ENCODE results near the gene KIF1A.

Gene KIF1A, protein sequence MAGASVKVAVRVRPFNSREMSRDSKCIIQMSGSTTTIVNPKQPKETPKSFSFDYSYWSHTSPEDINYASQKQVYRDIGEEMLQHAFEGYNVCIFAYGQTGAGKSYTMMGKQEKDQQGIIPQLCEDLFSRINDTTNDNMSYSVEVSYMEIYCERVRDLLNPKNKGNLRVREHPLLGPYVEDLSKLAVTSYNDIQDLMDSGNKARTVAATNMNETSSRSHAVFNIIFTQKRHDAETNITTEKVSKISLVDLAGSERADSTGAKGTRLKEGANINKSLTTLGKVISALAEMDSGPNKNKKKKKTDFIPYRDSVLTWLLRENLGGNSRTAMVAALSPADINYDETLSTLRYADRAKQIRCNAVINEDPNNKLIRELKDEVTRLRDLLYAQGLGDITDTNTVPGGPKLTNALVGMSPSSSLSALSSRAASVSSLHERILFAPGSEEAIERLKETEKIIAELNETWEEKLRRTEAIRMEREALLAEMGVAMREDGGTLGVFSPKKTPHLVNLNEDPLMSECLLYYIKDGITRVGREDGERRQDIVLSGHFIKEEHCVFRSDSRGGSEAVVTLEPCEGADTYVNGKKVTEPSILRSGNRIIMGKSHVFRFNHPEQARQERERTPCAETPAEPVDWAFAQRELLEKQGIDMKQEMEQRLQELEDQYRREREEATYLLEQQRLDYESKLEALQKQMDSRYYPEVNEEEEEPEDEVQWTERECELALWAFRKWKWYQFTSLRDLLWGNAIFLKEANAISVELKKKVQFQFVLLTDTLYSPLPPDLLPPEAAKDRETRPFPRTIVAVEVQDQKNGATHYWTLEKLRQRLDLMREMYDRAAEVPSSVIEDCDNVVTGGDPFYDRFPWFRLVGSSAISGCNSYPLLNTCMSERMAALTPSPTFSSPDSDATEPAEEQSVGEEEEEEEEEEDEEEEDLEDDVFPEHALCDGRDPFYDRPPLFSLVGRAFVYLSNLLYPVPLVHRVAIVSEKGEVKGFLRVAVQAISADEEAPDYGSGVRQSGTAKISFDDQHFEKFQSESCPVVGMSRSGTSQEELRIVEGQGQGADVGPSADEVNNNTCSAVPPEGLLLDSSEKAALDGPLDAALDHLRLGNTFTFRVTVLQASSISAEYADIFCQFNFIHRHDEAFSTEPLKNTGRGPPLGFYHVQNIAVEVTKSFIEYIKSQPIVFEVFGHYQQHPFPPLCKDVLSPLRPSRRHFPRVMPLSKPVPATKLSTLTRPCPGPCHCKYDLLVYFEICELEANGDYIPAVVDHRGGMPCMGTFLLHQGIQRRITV (N-terminal part only)

DNA sequence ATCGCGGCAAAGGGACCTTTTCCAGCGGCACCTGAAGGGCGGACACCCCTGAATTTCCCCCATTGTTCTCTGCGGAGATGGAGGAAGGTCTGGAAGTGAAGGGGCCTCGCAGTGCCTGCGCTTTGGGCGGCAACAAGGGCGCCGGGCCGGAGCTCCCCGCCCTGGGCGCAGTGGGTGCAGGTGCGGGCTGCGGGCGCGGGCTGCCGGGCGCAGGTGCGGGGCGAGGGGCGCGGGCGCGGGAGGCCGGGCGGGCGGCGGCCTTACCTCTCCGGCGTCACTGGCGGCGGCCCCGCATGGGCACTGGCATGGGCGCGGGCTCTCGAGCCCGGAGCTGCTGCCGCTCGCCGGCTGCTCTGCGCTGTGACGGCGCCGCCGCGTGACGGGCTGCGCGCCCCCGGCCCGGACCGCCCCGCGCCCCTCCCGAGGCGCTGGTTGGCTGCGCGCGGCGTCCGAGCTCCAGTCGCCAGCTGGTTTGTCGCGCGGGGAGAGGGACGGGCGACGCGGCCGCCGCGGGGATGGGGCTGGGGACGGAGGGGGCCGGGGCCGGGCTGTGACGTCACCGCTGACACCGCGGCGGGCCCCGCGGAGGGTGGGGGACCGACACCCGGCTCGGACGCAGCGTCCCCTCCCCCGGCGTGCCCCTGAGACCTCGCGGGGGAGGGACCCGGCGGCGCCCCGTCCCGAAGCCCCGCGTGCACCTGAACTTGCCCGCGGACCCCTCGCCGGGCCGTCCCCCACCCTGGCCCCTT, at the start of gene KIF1A:
Gene KIF1A, minus strand, starts transcription at position 362 of the 749 bp plus-strand sequence. CDS start 22,467 bp downstream, outside the sequence.
- DNase-seq, result peak; percentile 87 to 99 (median 98)

DNA sequence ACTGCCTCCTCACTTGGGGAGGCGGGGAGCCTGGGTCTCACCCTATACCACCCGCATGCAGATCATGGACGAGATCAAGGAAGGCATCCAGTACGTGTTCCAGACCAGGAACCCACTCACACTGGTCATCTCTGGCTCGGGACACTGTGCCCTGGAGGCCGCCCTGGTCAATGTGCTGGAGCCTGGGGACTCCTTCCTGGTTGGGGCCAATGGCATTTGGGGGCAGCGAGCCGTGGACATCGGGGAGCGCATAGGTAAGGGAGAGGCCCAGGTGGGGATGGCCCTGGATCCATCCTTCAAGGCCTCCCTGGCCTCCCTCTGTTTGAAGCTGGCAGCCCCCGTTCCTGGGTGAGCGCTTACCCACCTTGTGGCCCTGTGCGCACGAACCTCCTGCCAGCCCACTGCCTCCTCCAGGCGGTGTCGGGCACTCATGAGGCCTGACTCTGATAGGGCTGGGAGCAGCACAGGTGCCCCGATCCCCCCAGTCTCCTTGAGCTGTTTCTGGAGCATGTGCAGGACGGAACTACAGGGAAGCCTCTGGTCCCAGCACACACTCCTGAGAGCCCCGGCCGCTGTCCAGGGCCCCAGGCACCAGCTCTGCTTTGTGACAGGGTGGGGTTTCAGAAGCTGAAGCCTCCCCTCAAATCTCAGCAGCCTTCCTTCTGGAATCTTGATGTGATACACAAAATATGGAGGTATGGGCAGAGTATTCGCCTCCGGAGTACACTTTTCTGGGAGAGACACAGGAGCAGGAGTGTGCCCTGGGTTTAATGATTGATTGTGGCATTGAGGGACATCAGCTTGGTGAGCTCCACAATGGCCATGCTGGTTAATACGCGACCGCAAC, 49.3 kb upstream of the KIF1A start:
- DNase-seq, result no peak

DNA sequence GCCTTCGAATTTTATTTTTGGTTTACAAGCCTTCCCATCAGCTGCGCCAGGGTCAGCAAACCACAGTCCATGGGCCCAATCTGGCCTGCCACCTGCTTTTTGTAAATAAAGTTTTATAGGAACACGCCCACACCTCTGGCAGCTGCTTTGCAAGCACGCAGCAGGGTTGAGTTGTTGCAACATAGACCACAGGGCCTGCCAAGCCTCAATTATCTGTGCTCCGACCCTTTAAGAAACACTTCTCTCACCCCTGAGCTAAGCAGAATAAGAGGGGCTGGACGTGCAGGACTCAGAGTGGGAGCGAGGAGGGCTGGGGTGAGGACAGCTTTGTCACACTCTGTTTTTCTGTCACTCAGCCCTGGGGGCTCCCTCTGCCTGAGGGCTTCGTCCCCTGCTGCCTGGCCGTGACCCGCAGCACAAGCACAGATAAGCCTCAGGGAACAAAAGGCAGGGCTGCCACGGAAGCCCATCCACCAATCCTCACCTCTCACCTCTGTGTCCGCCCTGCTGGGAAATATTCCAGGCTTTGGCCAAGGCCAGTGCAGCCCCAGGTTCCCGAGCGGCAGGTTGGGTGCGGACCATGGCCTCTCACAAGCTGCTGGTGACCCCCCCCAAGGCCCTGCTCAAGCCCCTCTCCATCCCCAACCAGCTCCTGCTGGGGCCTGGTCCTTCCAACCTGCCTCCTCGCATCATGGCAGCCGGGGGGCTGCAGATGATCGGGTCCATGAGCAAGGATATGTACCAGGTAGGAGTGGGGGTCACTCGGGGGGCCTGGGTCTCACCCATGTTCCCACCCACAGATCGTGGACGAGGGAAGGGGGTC, 48.5 kb upstream of the KIF1A start, which contains the start of gene AGXT:
Gene AGXT, plus strand, starts transcription at position 539 of the 823 bp plus-strand sequence. Its CDS starts 42 bp downstream, at position 581.
- peak in 2 of 3 experiments; percentile 1 to 9 for DNase-seq

DNA sequence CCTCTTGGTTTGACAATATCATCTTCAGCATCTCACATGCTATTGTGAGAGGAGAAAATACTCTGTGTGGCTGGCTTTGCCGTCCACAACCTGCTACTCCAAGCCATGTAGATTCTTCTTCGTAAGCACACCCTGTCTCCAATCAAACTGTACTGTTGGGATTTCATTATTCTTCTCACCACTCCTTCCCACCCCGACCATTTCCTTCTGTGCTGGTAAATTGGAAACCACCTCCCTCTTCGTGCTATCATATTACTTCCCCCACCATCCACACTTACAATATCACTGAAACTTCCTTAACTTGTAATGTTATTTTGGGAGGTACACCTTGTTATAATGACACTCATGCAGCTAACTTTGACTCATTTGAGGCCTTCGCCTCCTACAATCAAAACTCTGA, 45.4 kb upstream of the KIF1A start:
- DNase-seq, result no peak

DNA sequence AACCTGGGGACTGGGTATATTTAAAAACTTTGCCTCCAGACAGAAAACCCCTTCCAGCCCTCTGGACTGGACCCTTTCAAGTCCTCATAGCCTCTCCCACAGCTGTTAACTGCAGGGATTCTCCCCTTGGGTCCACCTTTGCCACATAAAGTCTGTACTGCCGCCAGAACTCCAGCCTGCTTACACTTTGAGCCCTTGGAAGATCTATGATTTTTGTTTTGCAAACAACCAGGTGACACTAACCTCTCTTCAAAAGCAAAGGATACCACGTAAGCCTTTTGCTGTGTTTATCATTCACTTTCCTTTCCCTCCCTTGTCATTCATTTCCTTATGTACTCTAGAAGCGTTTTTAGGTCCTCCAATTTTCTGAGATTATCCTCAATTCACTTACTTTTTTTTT, 44.5 kb upstream of the KIF1A start:
- no peak for DNase-seq

DNA sequence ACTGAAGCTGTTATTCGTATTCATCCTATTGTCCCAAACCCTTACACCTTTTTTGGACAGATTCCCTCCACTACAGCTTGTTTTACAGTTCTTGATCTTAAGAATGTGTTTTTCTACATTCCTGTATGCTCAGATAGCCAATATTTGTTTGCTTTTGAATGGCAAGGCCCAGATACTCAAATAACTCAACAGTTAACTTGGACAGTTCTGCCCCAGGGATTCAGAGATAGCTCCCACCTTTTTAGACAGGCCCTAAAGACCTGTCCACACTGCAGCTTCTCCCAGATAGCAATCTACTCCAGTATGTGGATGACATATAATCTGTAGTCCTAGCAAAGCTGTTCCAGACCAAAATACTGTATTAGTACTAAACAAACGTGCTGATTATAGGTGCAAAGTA, 41.5 kb upstream of the KIF1A start:
- DNase-seq, result no peak

DNA sequence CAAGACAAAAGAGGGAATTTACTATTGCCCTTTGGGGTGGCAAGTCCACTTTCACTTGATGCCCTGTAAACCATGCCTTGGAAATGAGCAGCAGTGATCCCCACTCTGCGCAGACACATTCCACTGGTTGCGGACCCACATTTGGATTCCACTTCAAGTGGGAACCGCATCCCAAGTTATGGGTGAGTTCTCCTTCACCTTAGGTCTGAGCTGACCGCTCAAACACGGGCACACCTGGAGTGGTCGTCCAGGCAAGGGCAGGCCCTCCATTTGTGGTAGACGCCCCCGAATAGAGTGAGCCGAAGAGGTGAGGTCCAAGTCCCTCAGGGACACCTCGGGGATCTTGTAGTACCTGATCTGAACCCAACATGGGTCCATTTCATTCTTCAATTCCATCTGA, 38.9 kb upstream of the KIF1A start:
- DNase-seq, result no peak

DNA sequence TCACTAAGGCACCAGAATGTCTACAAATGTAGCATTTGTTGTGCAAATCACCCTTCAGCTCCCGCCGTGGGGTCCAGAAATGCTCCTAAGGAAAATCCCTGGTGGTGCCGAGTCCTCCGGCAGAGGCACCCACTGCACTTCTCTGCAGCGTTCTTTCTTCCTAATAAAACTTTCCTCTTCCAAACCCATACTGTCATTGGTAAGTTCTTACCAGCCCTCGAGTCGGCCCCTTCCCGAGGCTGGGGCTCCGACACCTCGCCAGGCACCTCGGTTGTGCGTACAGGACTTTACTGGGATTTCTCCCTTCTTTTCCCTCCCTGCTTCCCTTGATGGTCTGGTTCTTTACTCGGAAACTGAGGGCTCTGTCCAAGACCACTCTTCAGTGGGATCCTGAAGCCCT, 38.3 kb upstream of the KIF1A start:
- DNase-seq, result no peak

DNA sequence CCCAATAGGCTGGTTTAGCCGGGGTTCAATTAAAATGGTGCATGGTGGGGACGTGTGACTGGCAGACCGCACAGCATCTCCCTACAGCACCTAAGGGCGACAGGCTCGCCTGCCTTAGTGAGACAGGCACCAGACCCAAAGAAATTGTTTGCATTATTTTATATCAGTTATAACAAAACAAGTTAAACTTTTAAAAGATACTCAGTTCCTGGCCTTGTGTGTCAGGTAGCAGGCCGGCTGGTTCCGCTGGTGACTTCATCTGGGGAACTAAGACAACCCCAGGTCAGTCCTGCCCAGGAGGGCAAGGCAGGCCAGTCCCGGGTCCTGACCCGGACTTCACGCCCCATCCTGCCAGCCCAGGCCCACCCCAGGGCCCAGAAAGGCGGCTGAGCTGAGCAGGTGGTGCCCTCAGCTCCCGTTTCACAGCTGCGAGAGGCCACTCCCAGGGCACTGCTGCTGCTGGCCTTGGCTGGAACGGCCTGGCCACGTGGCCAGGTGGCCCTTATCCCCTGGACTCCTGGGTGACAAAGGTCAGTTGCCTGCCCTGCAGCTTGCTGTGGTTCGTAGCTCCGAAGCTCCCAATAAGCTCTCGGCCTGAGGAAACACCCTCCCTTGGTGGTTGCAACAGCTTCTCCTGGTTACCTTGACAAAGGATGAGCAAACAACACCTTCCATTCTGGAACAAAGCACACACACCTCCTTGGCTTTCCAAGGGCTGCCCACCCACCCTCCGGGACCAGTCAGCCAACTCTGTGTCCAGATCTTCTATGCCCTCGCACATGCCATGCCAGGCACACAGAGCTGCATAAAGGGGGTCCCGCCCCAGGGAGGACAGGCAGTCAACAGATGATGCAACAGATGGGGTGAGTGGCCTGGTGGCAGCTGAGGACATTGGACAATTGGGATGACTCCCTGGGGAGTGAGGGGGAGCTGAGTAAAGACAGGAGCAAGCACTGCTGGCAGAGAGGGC, 37.3 kb upstream of the KIF1A start:
- peak in 1 of 3 experiments; percentile 26 for DNase-seq

DNA sequence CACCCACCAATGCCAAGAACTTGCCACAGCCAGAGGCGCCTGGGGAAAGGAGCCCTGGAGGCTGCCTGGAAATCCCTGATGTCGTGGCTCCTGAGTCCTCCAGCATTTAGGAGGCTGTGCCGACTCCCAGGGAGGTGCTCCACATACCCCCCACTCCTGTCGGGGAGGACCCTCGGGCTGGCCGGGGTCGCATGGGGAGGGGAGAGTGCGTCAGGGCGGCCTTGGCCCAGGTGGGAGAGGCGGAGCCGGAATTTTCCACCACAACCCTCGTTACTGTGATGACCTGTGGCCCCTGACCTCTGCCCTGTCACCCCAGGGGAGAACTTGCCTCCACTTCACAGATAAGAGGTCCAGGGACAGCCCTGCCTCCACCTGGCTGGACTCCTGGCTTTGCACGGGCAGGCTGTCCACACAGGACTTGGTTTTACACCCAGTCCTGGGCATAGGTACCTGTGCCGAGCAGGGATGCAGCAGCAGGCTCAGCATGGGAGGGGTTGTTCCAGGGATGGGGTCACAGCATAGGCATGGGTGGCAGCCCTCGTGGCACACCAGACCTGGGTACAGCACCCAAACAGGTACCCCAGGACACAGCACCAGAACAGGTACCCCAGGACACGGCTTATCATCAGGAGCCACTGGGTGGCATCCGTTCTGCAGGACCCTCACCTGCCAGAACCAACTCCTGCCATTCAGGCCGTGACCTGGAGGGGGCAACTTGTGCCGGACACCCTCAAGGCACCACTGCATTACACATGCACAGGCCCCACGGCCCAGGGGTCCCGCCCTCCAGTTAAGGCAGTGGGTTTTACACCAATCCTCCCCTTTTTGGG, 36.3 kb upstream of the KIF1A start:
- peak in 1 of 3 experiments; percentile 20 for DNase-seq

DNA sequence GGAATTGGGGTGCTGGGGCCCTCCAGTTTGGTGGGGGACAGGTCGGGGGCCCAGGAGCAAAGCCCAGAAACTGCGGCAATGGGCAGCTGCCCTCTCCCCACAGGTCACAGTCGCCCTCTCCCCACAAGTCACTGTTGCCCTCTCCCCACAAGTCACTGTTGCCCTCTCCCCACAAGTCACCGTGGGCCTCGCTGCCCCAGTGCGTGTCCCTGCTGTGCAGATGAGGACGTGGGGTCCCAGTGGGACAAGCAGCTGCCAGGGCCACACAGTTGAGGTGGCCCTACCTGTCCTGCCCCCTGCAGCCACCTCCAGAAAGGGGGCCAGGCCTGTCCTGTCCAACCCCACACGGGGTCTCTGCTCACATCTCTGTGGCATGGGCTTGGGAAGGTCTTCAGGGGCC, 35.7 kb upstream of the KIF1A start:
- no peak for DNase-seq

DNA sequence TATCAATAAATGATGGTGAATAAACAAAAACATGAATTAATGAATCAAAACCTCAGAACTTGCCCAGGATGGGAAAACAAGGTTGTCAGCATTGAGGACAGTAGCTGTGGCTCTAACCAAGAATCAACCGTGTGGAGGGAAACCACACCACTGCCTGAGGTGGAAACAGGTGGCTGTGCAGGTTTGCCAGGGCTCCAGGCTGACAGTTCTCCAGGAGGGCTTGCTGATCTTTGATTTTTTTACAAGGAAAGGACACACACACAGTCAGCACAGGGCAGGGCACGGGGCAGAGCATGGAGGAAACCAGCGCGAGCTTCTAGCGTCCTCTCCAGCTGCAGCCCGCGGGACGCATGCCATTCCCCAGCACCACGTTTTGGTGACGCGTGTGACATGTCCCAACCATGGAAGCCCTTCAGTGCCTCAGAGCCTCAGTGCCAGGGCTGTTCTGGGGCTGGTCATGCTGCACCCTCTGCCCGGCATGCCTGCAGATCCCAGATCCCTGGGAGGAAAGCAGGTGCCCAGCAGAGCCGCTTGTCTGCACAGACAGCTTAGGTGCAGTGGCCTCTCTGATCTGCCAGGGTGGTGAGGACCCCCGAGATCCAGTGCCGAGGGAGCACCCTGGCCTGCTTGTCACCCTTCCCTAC, 32.8 kb upstream of the KIF1A start:
- DNase-seq, result no peak

DNA sequence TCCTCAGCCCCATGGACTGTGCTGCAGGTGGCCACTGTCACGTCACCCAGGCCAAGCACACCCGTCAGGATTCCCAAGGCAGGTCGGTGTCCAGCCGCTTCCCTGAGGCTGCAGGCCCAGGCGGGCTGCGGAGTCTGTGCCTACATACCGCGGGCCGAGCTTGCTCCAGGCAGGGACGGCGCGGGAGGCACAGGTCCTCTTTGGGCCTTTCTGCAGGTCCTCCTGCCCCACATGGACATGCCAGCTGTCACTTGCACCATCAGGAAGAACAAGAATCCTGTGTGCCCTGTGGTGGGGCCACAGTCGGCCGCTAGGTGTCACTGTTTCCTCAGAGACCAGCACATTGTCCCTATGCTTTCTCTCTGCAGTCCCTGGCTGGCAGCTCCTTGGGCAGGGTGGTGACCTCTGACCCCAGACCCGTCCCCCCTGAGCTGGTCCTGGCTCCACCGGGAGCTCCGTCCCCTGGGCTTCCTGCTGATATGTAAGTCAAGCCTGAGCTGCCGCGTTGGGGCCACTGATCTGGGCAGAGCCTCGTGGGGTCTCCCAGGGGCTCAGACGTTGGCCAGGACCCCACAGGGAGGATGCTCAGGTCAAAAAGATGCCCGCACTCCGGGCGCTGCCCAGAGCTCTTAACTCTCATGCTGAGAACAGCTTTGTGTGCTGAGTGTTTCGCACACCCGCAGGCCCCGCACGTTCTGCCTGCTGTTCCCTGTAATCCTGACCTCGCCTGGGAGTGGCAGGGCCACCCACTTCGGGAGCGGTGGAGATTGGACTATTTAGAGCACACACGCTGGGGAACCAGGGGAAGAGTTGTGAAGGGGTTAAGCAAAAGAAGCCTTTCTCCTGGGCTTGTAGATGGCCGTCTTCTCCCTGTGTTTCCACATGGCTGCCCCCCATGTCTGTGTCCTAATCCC, 31.3 kb upstream of the KIF1A start:
- peak; percentile 56 to 87 (median 60) for DNase-seq

DNA sequence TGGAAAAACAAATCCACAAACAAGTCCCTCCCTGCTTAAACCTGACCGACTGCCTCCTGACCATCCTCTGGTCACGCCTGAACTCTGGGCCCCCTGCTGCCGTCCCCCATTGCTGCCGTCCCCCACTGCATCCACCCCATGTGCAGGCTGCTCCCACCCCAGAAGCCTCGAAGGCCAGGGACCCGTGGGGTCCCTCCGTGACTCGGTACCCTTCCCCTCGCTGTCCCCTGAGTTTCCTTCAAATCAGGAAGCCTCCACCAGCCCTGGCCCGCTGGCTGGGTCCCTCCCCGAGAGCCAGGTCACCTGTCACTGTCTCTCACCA, 30.7 kb upstream of the KIF1A start:
- DNase-seq, result no peak

DNA sequence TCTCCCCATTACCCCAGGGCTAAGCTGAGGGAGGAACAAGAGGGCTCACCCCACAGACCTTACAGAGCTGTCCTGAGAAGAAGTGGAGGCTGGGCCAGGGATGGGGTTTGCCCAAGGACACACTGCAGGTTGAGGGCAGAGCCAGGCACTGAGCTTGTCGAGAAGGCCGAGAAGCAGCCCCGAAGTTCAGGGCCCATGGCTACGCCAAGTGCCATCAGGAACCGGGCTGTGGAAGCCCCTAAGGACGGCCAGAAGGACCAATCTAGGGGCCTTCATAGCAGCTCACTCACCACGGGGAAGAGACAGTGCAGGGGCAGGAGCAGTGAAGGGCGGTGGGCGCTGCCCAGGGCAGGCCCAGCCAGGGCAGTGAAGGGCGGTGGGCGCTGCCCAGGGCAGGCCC, 30.0 kb upstream of the KIF1A start:
- no peak for DNase-seq

DNA sequence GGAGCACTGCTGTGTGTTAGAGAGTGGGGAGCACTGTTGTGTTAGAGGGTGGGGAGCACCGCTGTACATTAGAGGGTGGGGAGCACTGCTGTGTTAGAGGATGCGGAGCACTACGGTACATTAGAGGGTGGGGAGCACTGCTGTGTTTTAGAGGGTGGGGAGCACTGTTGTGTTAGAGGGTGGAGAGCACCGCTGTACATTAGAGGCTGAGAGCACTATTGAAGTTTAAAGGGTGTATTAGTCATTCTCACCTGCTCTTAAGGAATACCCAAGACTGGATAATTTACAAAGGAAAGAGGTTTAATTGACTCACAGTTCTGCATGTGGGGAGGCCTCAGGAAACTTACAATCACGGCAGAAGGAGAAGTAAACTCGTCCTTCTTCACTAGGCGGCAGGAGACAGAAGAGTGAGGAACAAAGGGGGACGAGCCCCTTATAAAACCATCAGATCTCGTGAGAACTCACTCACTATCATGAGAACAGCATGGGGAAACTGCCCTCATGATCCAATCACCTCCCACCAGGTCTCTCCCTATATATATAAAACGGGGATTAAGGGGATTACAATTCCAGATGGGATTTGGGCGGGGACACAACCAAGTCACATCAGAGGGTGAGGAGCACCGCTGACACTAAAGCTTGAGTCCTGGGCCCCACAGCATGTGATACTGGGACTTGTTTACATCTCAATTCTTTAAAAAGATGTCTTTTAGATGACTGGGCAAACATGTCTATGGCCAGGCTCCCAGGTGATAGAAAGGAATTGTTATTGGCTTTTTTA, 29.1 kb upstream of the KIF1A start:
- no peak for DNase-seq
